ENCODE measurements around the gene B3GNT7.

Gene B3GNT7

GRCh38 chr2:231431606-231432005 lies 36.1 kb downstream of the B3GNT7 start:
- no peak for DNase-seq

GRCh38 chr2:231433990-231434389 lies 38.5 kb downstream of the B3GNT7 start:
- DNase-seq = no peak

- no peak for DNase-seq
Observed at GRCh38 chr2:231436957-231437356, 41.4 kb downstream of the B3GNT7 start.

GRCh38 chr2:231449503-231450054 lies 54.1 kb downstream of the B3GNT7 start:
- no peak for DNase-seq

GRCh38 chr2:231450548-231450989 lies 55.1 kb downstream of the B3GNT7 start:
- no peak for DNase-seq
